Kidney (tissue), 14 donors: ENCODE measurements around the gene SPTBN1. TPM values are rescaled to one million over a fixed set of nuclear protein-coding genes. Genes with fewer than 3 reads are reported as not detected.

ENCODE experiments used
- DNase-seq, 5 donors: peaks; one replicate each; pipeline ENCODE4 v3.0.0-alpha.2; 2013 to 2020
- FAIRE-seq: peaks from 2 replicates; lab custom pipeline; 2012; peaks lifted over from hg19 to GRCh38; lab: Jason Lieb, UNC
- H3K27ac ChIP-seq, 2 donors: one replicate each; pipeline ENCODE4 v1.7.0; 2013; ENCODE audit warnings: low read depth in 2 of 2, low read length in 2 of 2, inconsistent platforms in 1 of 2
- H3K27me3 ChIP-seq: one replicate; pipeline ENCODE4 v1.7.1; 2013; ENCODE audit warnings: low read length, inconsistent platforms; ENCODE audit not compliant: control insufficient read depth, insufficient read depth
- H3K36me3 ChIP-seq, 3 donors: one replicate each; pipeline versions ENCODE4 v1.7.0 to v1.7.1; 2013; ENCODE audit warnings: low read length in 3 of 3, control low read depth in 1 of 3, inconsistent platforms in 1 of 3; ENCODE audit not compliant: insufficient read depth in 3 of 3, control insufficient read depth in 2 of 3
- H3K4me1 ChIP-seq, 3 donors: one replicate each; pipeline versions ENCODE4 v1.7.0 to v1.7.1; 2013; ENCODE audit warnings: low read length in 3 of 3, inconsistent platforms in 1 of 3, low read depth in 1 of 3; ENCODE audit not compliant: control insufficient read depth in 2 of 3, insufficient read depth in 2 of 3
- H3K4me3 ChIP-seq, 3 donors: one replicate each; pipeline versions ENCODE4 v1.7.0 to v1.8.1; 2013; ENCODE audit warnings: low read length in 3 of 3, control low read depth in 1 of 3, inconsistent platforms in 1 of 3
- H3K9ac ChIP-seq, 3 donors: one replicate each; pipeline versions ENCODE4 v1.7.0 to v1.7.1; 2013; ENCODE audit warnings: low read length in 3 of 3, control low read depth in 1 of 3, inconsistent platforms in 1 of 3
- H3K9me3 ChIP-seq, 3 donors: one replicate each; pipeline versions ENCODE4 v1.7.0 to v1.7.1; 2013; ENCODE audit warnings: low read length in 3 of 3, control low read depth in 1 of 3, inconsistent platforms in 1 of 3; ENCODE audit not compliant: control insufficient read depth in 2 of 3, insufficient read depth in 1 of 3
- CTCF ChIP-seq: IDR thresholded peaks from 3 replicates; pipeline ENCODE4 v1.5.1; 2012; ENCODE audit warnings: mild to moderate bottlenecking, moderate library complexity, borderline replicate concordance; ENCODE audit not compliant: insufficient read depth; ENCODE audit errors: extremely low read depth
- intact Hi-C: fragments of 100-400 bp; cut with DNase I; formaldehyde crosslinking; loops from one replicate; pipeline ENCODE4 v1.11.1; 2022
- polyA plus RNA-seq: library from polyadenylated mRNA; stranded (reverse); fragments of 350-450 nt; fragmentation: Illumina TruSeq; extraction: RNeasy Lipid Tissue Mini Kit (QIAGEN cat#74804); gene quantifications from one replicate; pipeline ENCODE4 v1.2.3, GENCODE V29; 2014; ENCODE audit warnings: low read depth, low replicate concordance; ENCODE audit not compliant: insufficient read depth
- total RNA-seq: library from RNA; stranded (reverse); fragmentation: NEBNext Ultra II Directional; extraction: Animal tissue kit (Norgen Biotek cat#: 25700); gene quantifications from one replicate; pipeline ENCODE4 v1.2.1, GENCODE V29; 2021
- donor health status: control.
- donor health status: control.
- donor health status: control.
- donor health status: control.
- donor health status: control.
- donor health status: DM: yes; HTN: yes; CAD: no.
- donor health status: Normal renal cell carcinoma (clear cell type).

Gene SPTBN1
- total and polyA plus RNA-seq, 2 donors from 2014 or later = 93.2 to 313 TPM

GRCh38 chr2:54549430-54549829 is 93.3 kb downstream of the SPTBN1 start:
- intact Hi-C loops = no loop called here
- TF ChIP-seq CTCF = no peak
- Histone ChIP-seq H3K4me1 (peaks cover 0 to 44% (median 36%) of the 10 kb centered on the region in 3 donors), H3K36me3 (no peaks in the 10 kb centered on the region), H3K9me3 (no peaks in the 10 kb centered on the region), H3K4me3 (no peak overlapping the region), H3K27me3 (no peaks in the 10 kb centered on the region), H3K27ac (peak overlapping the region; percentile 40 to 61), H3K9ac (peak overlapping the region in 1 of 3 donors; percentile 43)
- FAIRE-seq (no peak), DNase-seq (no peak)

- H3K36me3 ChIP-seq = no peaks in the 10 kb centered on the region
- peak in 4 of 5 donors; percentile 44 to 73 (median 66) for DNase-seq
- peak overlapping the region; percentile 61 to 72 for H3K27ac ChIP-seq
- H3K9ac ChIP-seq = peak overlapping the region in 2 of 3 donors; percentile 25 to 43
- H3K4me1 ChIP-seq = peaks cover 0 to 49% (median 39%) of the 10 kb centered on the region in 3 donors
- no peak for TF ChIP-seq CTCF
- no peak for FAIRE-seq
- H3K9me3 ChIP-seq = no peaks in the 10 kb centered on the region
- intact Hi-C loops = no loop called here
- no peak overlapping the region for H3K4me3 ChIP-seq
- H3K27me3 ChIP-seq = no peaks in the 10 kb centered on the region
Observed at GRCh38 chr2:54549917-54550518, 93.9 kb downstream of the SPTBN1 start.

GRCh38 chr2:54550547-54550946 is 94.4 kb downstream of the SPTBN1 start:
- no peak overlapping the region for H3K4me3 ChIP-seq
- H3K9me3 ChIP-seq = no peaks in the 10 kb centered on the region
- no peaks in the 10 kb centered on the region for H3K27me3 ChIP-seq
- H3K27ac ChIP-seq = peak overlapping the region; percentile 61 to 72
- no peaks in the 10 kb centered on the region for H3K36me3 ChIP-seq
- intact Hi-C loops = no loop called here
- FAIRE-seq (no peak), DNase-seq (no peak)
- TF ChIP-seq CTCF = no peak
- H3K4me1 ChIP-seq = peaks cover 0 to 50% (median 43%) of the 10 kb centered on the region in 3 donors
- H3K9ac ChIP-seq = peak overlapping the region in 2 of 3 donors; percentile 25 to 43
